Endodermal cell (in vitro differentiated cells): ENCODE results near the gene CASP10. TPM values are rescaled to one million over a fixed set of nuclear protein-coding genes. Genes with fewer than 3 reads are reported as not detected.

Source experiments
- DNase-seq: peaks from one replicate; pipeline ENCODE4 v3.0.0-alpha.2; 2017
- H3K27ac ChIP-seq: 2 replicates; pipeline ENCODE4 v1.5.1; 2013; ENCODE audit warnings: mild to moderate bottlenecking, low read depth, low read length, moderate library complexity
- H3K27me3 ChIP-seq: 2 replicates; pipeline ENCODE4 v1.6.1; 2013; ENCODE audit warnings: mild to moderate bottlenecking, low read length, moderate library complexity; ENCODE audit not compliant: insufficient read depth, control insufficient read depth, poor library complexity, severe bottlenecking
- H3K36me3 ChIP-seq: 2 replicates; pipeline ENCODE4 v1.7.0; 2013; ENCODE audit warnings: mild to moderate bottlenecking, low read length, moderate library complexity; ENCODE audit not compliant: control insufficient read depth, insufficient read depth
- H3K4me1 ChIP-seq: one replicate; pipeline ENCODE4 v1.7.0; 2013; ENCODE audit warnings: low read length; ENCODE audit not compliant: control insufficient read depth, insufficient read depth
- H3K4me3 ChIP-seq: 2 replicates; pipeline ENCODE4 v1.5.1; 2013; ENCODE audit warnings: mild to moderate bottlenecking, low read length, moderate library complexity
- H3K9ac ChIP-seq: 2 replicates; pipeline ENCODE4 v1.6.1; 2013; ENCODE audit warnings: mild to moderate bottlenecking, low read length, moderate library complexity; ENCODE audit not compliant: poor library complexity, severe bottlenecking; ENCODE audit errors: extremely low read depth
- H3K9me3 ChIP-seq: 2 replicates; pipeline ENCODE4 v1.6.1; 2013; ENCODE audit warnings: mild to moderate bottlenecking, low read length, moderate library complexity; ENCODE audit not compliant: control insufficient read depth
- H3K27ac Mint-ChIP-seq: 2 replicates; pipeline ENCODE4 v1.8.0; 2020; ENCODE audit warnings: mixed read lengths
- H3K27me3 Mint-ChIP-seq: 2 replicates; pipeline ENCODE4 v1.8.0; 2021; ENCODE audit warnings: mild to moderate bottlenecking, mixed read lengths; ENCODE audit not compliant: insufficient read depth
- H3K36me3 Mint-ChIP-seq: 2 replicates; pipeline ENCODE4 v1.8.0; 2020; ENCODE audit warnings: low read depth, mixed read lengths
- H3K4me1 Mint-ChIP-seq: 2 replicates; pipeline ENCODE4 v1.8.0; 2020; ENCODE audit warnings: mixed read lengths
- H3K4me3 Mint-ChIP-seq: 2 replicates; pipeline ENCODE4 v1.8.0; 2020; ENCODE audit warnings: mild to moderate bottlenecking, moderate library complexity, mixed read lengths
- H3K9me3 Mint-ChIP-seq: 2 replicates; pipeline ENCODE4 v1.8.0; 2020; ENCODE audit warnings: mild to moderate bottlenecking, mixed read lengths
- CTCF ChIP-seq: fragments of 200-600 bp; sonication (generic); conservative IDR thresholded peaks from 2 replicates; pipeline ENCODE4 v1.5.0; 2021; ENCODE audit warnings: antibody characterized with exemption, mild to moderate bottlenecking
- WGBS, 2 experiments: methylation state at CpG; one replicate each; pipeline versions ENCODE4 v1.1.5 to v1.1.7; 2013; ENCODE audit warnings: missing lambda C conversion rate in 2 of 2, mixed read lengths in 1 of 2; ENCODE audit not compliant: insufficient coverage in 1 of 2, insufficient read length in 1 of 2; 5-methylcytosine and 5-hydroxymethylcytosine counted together
- total RNA-seq, 2 donors: library from RNA; stranded (reverse); fragmentation: NEBNext Ultra II Directional in 1 of 2; extraction: Animal tissue kit (Norgen Biotek cat#: 25700) in 1 of 2; gene quantifications; 2 replicates in 1 of 2; 3 replicates in 1 of 2; pipeline ENCODE4 v1.2.1, GENCODE V29; 2021

Gene CASP10
- total RNA-seq, 2 donors from 2014 or later = 6.0 to 24.5 TPM

- H3K4me3 Mint-ChIP-seq = no peak overlapping the region
- peaks cover 8% of the 10 kb centered on the region for H3K9me3 ChIP-seq
- H3K9ac ChIP-seq = no peak overlapping the region
- H3K4me1 ChIP-seq = no peaks in the 10 kb centered on the region
- H3K4me1 Mint-ChIP-seq = peaks cover 10% of the 10 kb centered on the region
- H3K27ac ChIP-seq = no peak overlapping the region
- WGBS, 2 experiments = 90% methylated on average over 2 to 4 of the region's 4 CpGs
- H3K27me3 Mint-ChIP-seq = no peaks in the 10 kb centered on the region
- H3K36me3 ChIP-seq = no peaks in the 10 kb centered on the region
- H3K4me3 ChIP-seq = no peak overlapping the region
- no peak for TF ChIP-seq CTCF
- no peaks in the 10 kb centered on the region for H3K27me3 ChIP-seq
- no peak for DNase-seq
- peaks cover 15% of the 10 kb centered on the region for H3K36me3 Mint-ChIP-seq
- H3K27ac Mint-ChIP-seq = no peak overlapping the region
- peaks cover 2% of the 10 kb centered on the region for H3K9me3 Mint-ChIP-seq
Observed at GRCh38 chr2:201185863-201186262, 2.9 kb downstream of the CASP10 start.

- H3K4me3 ChIP-seq = no peak overlapping the region
- H3K27ac Mint-ChIP-seq = no peak overlapping the region
- peaks cover 10% of the 10 kb centered on the region for H3K4me1 Mint-ChIP-seq
- no peaks in the 10 kb centered on the region for H3K27me3 Mint-ChIP-seq
- WGBS, 2 experiments = 93 to 95% methylated on average over 3 to 5 of the region's 5 CpGs
- H3K27me3 ChIP-seq = no peaks in the 10 kb centered on the region
- peaks cover 15% of the 10 kb centered on the region for H3K36me3 Mint-ChIP-seq
- H3K9ac ChIP-seq = no peak overlapping the region
- no peak for TF ChIP-seq CTCF
- no peaks in the 10 kb centered on the region for H3K4me1 ChIP-seq
- no peak overlapping the region for H3K27ac ChIP-seq
- no peak overlapping the region for H3K4me3 Mint-ChIP-seq
- H3K9me3 ChIP-seq = peaks cover 5% of the 10 kb centered on the region
- H3K36me3 ChIP-seq = no peaks in the 10 kb centered on the region
- peaks cover 2% of the 10 kb centered on the region for H3K9me3 Mint-ChIP-seq
- DNase-seq = no peak
Observed at GRCh38 chr2:201186982-201187381, 4.0 kb downstream of the CASP10 start.

- no peaks in the 10 kb centered on the region for H3K27me3 Mint-ChIP-seq
- no peaks in the 10 kb centered on the region for H3K4me1 ChIP-seq
- H3K27me3 ChIP-seq = no peaks in the 10 kb centered on the region
- H3K9me3 Mint-ChIP-seq = no peaks in the 10 kb centered on the region
- TF ChIP-seq CTCF = no peak
- H3K36me3 Mint-ChIP-seq = peaks cover 16% of the 10 kb centered on the region
- no peaks in the 10 kb centered on the region for H3K9me3 ChIP-seq
- H3K27ac ChIP-seq = no peak overlapping the region
- H3K4me3 ChIP-seq = no peak overlapping the region
- H3K4me1 Mint-ChIP-seq = peaks cover 5% of the 10 kb centered on the region
- H3K36me3 ChIP-seq = no peaks in the 10 kb centered on the region
- WGBS, 2 experiments = 92 to 95% methylated on average over 2 to 4 of the region's 4 CpGs
- no peak overlapping the region for H3K27ac Mint-ChIP-seq
- H3K4me3 Mint-ChIP-seq = no peak overlapping the region
- DNase-seq = no peak
- no peak overlapping the region for H3K9ac ChIP-seq
Observed at GRCh38 chr2:201188449-201188848, 5.5 kb downstream of the CASP10 start.
